HEK293 (cell line): ENCODE measurements around the gene HOXA6.

Experiments used
- CTCF ChIA-PET: fragments of 350-600 bp; formaldehyde crosslinking; extraction: SDS; loops from one replicate; lab custom pipeline; 2021; ENCODE audit warnings: antibody characterized with exemption; lab: Yijun Ruan, JAX
- POLR2A ChIA-PET: fragments of 300-600 bp; formaldehyde crosslinking; extraction: SDS; loops from one replicate; lab custom pipeline; 2020; ENCODE audit warnings: antibody characterized with exemption, inconsistent platforms; lab: Yijun Ruan, JAX
- H3K27ac ChIP-seq: fragments of 200-500 bp; sonication (Bioruptor generic); 2 replicates; pipeline ENCODE4 v1.5.1; 2014; ENCODE audit warnings: low read depth, low read length, control low read depth, inconsistent platforms; ENCODE audit errors: extremely low read depth
- H3K36me3 ChIP-seq, 2 experiments: fragments of 200-500 bp in 1 of 2; sonication (Bioruptor generic) in 1 of 2; 1 replicate in 1 of 2; 2 replicates in 1 of 2; pipeline ENCODE4 v1.5.1; 2014 to 2017; ENCODE audit warnings: inconsistent platforms in 2 of 2, low read length in 2 of 2; ENCODE audit not compliant: control insufficient read depth in 2 of 2, insufficient read depth in 1 of 2
- H3K4me1 ChIP-seq: fragments of 200-500 bp; sonication (Bioruptor generic); 2 replicates; pipeline ENCODE4 v1.5.1; 2014; ENCODE audit warnings: mild to moderate bottlenecking, low read length, inconsistent platforms; ENCODE audit not compliant: control insufficient read depth, insufficient read depth
- H3K4me3 ChIP-seq: 2 replicates; pipeline ENCODE4 v1.5.1; 2011; ENCODE audit warnings: low read depth, mild to moderate bottlenecking, control low read depth, low read length, moderate library complexity
- H3K9me3 ChIP-seq: fragments of 200-500 bp; sonication (Bioruptor generic); 2 replicates; pipeline ENCODE4 v1.5.1; 2014; ENCODE audit warnings: low read depth, low read length, inconsistent platforms; ENCODE audit not compliant: control insufficient read depth, insufficient read depth
- SCRT1 ChIP-seq: fragments of 450-650 bp; formaldehyde crosslinking; IDR thresholded peaks from 2 replicates; pipeline ENCODE4 v1.5.1; 2016; ENCODE audit warnings: missing biosample characterization, missing genetic modification characterization, borderline replicate concordance
- SP2 ChIP-seq: fragments of 450-650 bp; formaldehyde crosslinking; IDR thresholded peaks from 2 replicates; pipeline ENCODE4 v1.5.1; 2016; ENCODE audit warnings: missing biosample characterization, missing genetic modification characterization
- SP7 ChIP-seq: fragments of 450-650 bp; formaldehyde crosslinking; IDR thresholded peaks from 2 replicates; pipeline ENCODE4 v1.5.1; 2016; ENCODE audit warnings: missing biosample characterization, missing genetic modification characterization
- YY1 ChIP-seq: fragments of 450-650 bp; formaldehyde crosslinking; IDR thresholded peaks from 2 replicates; pipeline ENCODE4 v1.5.1; 2018; ENCODE audit warnings: missing biosample characterization, missing genetic modification characterization
- ZBTB1 ChIP-seq: fragments of 450-650 bp; formaldehyde crosslinking; IDR thresholded peaks from 2 replicates; pipeline ENCODE4 v1.5.1; 2016; ENCODE audit warnings: missing biosample characterization, missing genetic modification characterization
- ZNF138 ChIP-seq: fragments of 450-650 bp; formaldehyde crosslinking; IDR thresholded peaks from 2 replicates; pipeline ENCODE4 v1.5.1; 2016; ENCODE audit warnings: missing biosample characterization, missing genetic modification characterization, borderline replicate concordance
- ZNF140 ChIP-seq: fragments of 450-650 bp; formaldehyde crosslinking; IDR thresholded peaks from 2 replicates; pipeline ENCODE4 v1.5.1; 2016; ENCODE audit warnings: missing biosample characterization, missing genetic modification characterization
- ZNF223 ChIP-seq: fragments of 450-650 bp; formaldehyde crosslinking; IDR thresholded peaks from 2 replicates; pipeline ENCODE4 v1.5.1; 2016; ENCODE audit warnings: missing biosample characterization, missing genetic modification characterization
- ZNF324 ChIP-seq: fragments of 450-650 bp; formaldehyde crosslinking; IDR thresholded peaks from 2 replicates; pipeline ENCODE4 v1.5.1; 2016; ENCODE audit warnings: missing biosample characterization, missing genetic modification characterization
- ZNF473 ChIP-seq: fragments of 450-650 bp; formaldehyde crosslinking; IDR thresholded peaks from 2 replicates; pipeline ENCODE4 v1.5.1; 2017; ENCODE audit warnings: missing biosample characterization, missing genetic modification characterization
- ZNF514 ChIP-seq: fragments of 450-650 bp; formaldehyde crosslinking; IDR thresholded peaks from 2 replicates; pipeline ENCODE4 v1.5.1; 2016; ENCODE audit warnings: missing biosample characterization, missing genetic modification characterization
- ZNF600 ChIP-seq: fragments of 450-650 bp; formaldehyde crosslinking; IDR thresholded peaks from 2 replicates; pipeline ENCODE4 v1.5.1; 2016; ENCODE audit warnings: missing biosample characterization, missing genetic modification characterization
- ZNF629 ChIP-seq: fragments of 450-650 bp; formaldehyde crosslinking; IDR thresholded peaks from 2 replicates; pipeline ENCODE4 v1.5.1; 2017; ENCODE audit warnings: missing biosample characterization, missing genetic modification characterization
- ZXDB ChIP-seq: fragments of 450-650 bp; formaldehyde crosslinking; IDR thresholded peaks from 2 replicates; pipeline ENCODE4 v1.5.1; 2016; ENCODE audit warnings: missing biosample characterization, missing genetic modification characterization
- TF ChIP-seq, protein P1 (sequence below): fragments of 450-650 bp; formaldehyde crosslinking; IDR thresholded peaks from 2 replicates; pipeline ENCODE4 v1.5.1; 2017; ENCODE audit warnings: missing biosample characterization, missing genetic modification characterization
- TF ChIP-seq, protein P2 (sequence below): fragments of 450-650 bp; formaldehyde crosslinking; IDR thresholded peaks from 2 replicates; pipeline ENCODE4 v1.5.1; 2017; ENCODE audit warnings: missing biosample characterization, missing genetic modification characterization
- TF ChIP-seq, protein P3 (sequence below): fragments of 450-650 bp; formaldehyde crosslinking; IDR thresholded peaks from 2 replicates; pipeline ENCODE4 v1.5.1; 2016; ENCODE audit warnings: missing biosample characterization, missing genetic modification characterization
- TF ChIP-seq, protein P4 (sequence below): fragments of 450-650 bp; formaldehyde crosslinking; IDR thresholded peaks from 2 replicates; pipeline ENCODE4 v1.5.1; 2016; ENCODE audit warnings: missing biosample characterization, missing genetic modification characterization
- TF ChIP-seq, protein P5 (sequence below): fragments of 450-650 bp; formaldehyde crosslinking; IDR thresholded peaks from 2 replicates; pipeline ENCODE4 v1.5.1; 2017; ENCODE audit warnings: missing biosample characterization, missing genetic modification characterization

The HOXA6 gene

DNA sequence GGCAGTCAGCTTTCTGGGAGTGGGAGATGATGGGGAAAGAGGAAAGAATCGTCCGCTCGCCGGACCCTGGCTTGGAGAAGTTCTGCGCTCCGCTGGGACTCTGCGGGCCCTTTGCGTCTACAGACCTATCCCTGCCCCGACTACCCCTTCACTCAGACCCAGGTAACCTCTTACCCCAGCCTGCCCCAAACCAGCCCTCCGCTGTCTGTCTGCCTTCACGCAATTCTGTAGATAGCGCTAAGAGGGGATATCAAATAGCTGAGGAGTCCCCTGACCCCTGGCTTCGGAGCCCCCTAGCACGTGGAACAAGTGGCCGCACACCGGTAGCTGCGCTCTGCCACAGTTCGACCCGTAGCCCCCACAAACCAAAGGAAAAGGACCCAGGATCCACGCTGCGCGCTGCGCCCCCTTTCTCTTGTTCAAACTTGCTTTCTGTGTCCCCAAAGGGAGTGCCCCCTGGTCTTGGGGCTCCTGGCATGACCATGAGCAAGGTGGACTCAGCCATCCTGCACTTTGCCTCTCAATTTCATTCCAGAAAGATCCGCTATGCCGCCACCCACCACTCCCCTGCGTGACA, 24.0 kb downstream of the HOXA6 start:
- Histone ChIP-seq H3K27ac (no peak overlapping the region), H3K36me3 (peaks cover 0 to 25% of the 10 kb centered on the region in 2 experiments; a peak in 1 of 3 replicates), H3K9me3 (no peaks in the 10 kb centered on the region), H3K4me1 (peaks cover 44% of the 10 kb centered on the region), H3K4me3 (no peak overlapping the region)
- POLR2A ChIA-PET, result interaction anchor here (1.0 kb wide), 1 partner anchor 27 kb away, joined by 4 read pairs; no protein-coding TSS in a partner anchor
- TF ChIP-seq SP2 (no peak), ZBTB1 (tag by site-specific recombination) (no peak), ZNF140 (tag by site-specific recombination) (no peak), ZNF629 (tag by site-specific recombination) (no peak), SP7 (tag by site-specific recombination) (no peak), ZXDB (no peak), ZNF514 (no peak), SCRT1 (tag by site-specific recombination) (no peak), ZNF324 (tag by site-specific recombination) (no peak), ZNF138 (tag by site-specific recombination) (no peak), YY1 (no peak), ZNF473 (tag by site-specific recombination) (no peak), ZNF223 (tag by site-specific recombination) (no peak)
- TF ChIP-seq, protein P1, sequence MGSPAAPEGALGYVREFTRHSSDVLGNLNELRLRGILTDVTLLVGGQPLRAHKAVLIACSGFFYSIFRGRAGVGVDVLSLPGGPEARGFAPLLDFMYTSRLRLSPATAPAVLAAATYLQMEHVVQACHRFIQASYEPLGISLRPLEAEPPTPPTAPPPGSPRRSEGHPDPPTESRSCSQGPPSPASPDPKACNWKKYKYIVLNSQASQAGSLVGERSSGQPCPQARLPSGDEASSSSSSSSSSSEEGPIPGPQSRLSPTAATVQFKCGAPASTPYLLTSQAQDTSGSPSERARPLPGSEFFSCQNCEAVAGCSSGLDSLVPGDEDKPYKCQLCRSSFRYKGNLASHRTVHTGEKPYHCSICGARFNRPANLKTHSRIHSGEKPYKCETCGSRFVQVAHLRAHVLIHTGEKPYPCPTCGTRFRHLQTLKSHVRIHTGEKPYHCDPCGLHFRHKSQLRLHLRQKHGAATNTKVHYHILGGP (tag by site-specific recombination), result no peak
- TF ChIP-seq, protein P2, sequence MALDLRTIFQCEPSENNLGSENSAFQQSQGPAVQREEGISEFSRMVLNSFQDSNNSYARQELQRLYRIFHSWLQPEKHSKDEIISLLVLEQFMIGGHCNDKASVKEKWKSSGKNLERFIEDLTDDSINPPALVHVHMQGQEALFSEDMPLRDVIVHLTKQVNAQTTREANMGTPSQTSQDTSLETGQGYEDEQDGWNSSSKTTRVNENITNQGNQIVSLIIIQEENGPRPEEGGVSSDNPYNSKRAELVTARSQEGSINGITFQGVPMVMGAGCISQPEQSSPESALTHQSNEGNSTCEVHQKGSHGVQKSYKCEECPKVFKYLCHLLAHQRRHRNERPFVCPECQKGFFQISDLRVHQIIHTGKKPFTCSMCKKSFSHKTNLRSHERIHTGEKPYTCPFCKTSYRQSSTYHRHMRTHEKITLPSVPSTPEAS (tag by site-specific recombination), result no peak
- TF ChIP-seq, protein P3, sequence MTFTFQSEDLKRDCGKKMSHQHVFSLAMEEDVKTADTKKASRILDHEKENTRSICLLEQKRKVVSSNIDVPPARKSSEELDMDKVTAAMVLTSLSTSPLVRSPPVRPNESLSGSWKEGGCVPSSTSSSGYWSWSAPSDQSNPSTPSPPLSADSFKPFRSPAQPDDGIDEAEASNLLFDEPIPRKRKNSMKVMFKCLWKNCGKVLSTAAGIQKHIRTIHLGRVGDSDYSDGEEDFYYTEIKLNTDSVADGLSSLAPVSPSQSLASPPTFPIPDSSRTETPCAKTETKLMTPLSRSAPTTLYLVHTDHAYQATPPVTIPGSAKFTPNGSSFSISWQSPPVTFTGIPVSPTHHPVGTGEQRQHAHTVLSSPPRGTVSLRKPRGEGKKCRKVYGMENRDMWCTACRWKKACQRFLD (tag by site-specific recombination), result no peak
- TF ChIP-seq, protein P4, sequence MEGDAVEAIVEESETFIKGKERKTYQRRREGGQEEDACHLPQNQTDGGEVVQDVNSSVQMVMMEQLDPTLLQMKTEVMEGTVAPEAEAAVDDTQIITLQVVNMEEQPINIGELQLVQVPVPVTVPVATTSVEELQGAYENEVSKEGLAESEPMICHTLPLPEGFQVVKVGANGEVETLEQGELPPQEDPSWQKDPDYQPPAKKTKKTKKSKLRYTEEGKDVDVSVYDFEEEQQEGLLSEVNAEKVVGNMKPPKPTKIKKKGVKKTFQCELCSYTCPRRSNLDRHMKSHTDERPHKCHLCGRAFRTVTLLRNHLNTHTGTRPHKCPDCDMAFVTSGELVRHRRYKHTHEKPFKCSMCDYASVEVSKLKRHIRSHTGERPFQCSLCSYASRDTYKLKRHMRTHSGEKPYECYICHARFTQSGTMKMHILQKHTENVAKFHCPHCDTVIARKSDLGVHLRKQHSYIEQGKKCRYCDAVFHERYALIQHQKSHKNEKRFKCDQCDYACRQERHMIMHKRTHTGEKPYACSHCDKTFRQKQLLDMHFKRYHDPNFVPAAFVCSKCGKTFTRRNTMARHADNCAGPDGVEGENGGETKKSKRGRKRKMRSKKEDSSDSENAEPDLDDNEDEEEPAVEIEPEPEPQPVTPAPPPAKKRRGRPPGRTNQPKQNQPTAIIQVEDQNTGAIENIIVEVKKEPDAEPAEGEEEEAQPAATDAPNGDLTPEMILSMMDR (tag by site-specific recombination), result no peak
- CTCF ChIA-PET, result interaction anchor here (0.5 kb wide), 1 partner anchor 262 kb away, joined by 6 read pairs; no protein-coding TSS in a partner anchor

DNA sequence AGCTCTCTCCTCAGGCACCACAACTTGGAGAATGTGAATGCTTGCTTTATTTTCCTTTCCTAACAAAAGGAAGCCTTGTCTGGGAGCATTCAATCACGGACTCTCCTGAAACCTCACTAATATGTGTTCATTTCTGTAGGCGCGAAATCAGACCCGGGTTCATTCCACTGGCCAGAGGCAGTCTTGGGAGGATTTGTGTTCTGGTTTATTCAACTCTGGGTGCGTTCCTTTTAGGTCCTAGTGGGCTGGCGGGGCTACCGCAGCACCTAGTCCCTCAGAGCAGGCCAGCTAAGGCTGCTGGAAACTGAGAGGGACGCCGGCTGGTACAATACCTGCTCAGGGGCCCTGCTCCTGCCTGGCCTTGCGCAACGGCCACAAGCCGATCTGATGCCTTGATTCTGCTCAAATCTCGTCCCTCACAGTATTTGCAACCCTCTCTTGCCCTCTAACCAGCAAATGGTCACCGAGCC, 24.5 kb downstream of the HOXA6 start:
- peaks cover 39% of the 10 kb centered on the region for H3K4me1 ChIP-seq
- no peak overlapping the region for H3K27ac ChIP-seq
- POLR2A ChIA-PET, result interaction anchor here (0.6 to 1.0 kb wide), 2 partner anchors 9 to 27 kb away, joined by 4 read pairs; no protein-coding TSS in a partner anchor
- TF ChIP-seq, protein P5, sequence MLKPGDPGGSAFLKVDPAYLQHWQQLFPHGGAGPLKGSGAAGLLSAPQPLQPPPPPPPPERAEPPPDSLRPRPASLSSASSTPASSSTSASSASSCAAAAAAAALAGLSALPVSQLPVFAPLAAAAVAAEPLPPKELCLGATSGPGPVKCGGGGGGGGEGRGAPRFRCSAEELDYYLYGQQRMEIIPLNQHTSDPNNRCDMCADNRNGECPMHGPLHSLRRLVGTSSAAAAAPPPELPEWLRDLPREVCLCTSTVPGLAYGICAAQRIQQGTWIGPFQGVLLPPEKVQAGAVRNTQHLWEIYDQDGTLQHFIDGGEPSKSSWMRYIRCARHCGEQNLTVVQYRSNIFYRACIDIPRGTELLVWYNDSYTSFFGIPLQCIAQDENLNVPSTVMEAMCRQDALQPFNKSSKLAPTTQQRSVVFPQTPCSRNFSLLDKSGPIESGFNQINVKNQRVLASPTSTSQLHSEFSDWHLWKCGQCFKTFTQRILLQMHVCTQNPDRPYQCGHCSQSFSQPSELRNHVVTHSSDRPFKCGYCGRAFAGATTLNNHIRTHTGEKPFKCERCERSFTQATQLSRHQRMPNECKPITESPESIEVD (tag by site-specific recombination), result no peak
- peak; percentile 40; the same call in 1 of the 2 replicates for TF ChIP-seq ZNF600
- no peak overlapping the region for H3K4me3 ChIP-seq
- CTCF ChIA-PET, result interaction anchor here (0.5 to 1.8 kb wide), 2 partner anchors 8 to 262 kb away, joined by 6 to 7 read pairs; partner anchors contain the start of gene HOXA4
- H3K36me3 ChIP-seq, result peaks cover 0 to 26% of the 10 kb centered on the region in 2 experiments; a peak in 1 of 3 replicates
- no peaks in the 10 kb centered on the region for H3K9me3 ChIP-seq
